GM19452 (cell line): ENCODE measurements around the gene CYP3A4.
"Not testable (repeated sequence)": the region's sequence is repeated elsewhere in the genome, so short reads cannot be mapped to it uniquely, and the experiment has no call there.

ENCODE experiments used
- ATAC-seq: cut with Tn5 transposase; IDR thresholded peaks from one replicate; pipeline ENCODE4 v1.9.1; 2021; ENCODE audit not compliant: unreplicated experiment

CYP3A4 gene

GRCh38 chr7:99729486-99730237 is 54.3 kb downstream of the CYP3A4 start:
- ATAC-seq: no peak

DNA sequence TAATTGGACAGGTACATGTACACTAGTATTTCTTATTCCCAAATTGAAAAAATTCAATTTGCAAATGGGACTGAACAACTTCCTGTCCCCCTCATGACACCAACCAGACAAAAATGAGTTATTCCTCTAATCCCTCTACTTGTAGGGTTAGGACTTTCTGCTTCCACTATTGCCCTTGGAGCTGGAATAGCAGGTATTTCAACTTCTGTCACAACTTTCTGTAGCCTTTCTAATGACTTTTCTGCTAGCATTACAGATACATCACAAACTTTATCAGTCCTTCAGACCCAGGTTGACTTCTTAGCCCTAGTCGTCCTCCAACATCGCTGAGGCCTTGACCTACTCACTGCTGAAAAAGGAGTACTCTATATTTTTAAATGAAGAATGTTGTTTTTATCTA is 55.4 kb downstream of the CYP3A4 start:
- no peak for ATAC-seq

GRCh38 chr7:99723201-99723600 is 60.8 kb downstream of the CYP3A4 start:
- ATAC-seq: not testable (repeated sequence)

- no peak for ATAC-seq
Observed at GRCh38 chr7:99720800-99721595, 63.0 kb downstream of the CYP3A4 start.

DNA sequence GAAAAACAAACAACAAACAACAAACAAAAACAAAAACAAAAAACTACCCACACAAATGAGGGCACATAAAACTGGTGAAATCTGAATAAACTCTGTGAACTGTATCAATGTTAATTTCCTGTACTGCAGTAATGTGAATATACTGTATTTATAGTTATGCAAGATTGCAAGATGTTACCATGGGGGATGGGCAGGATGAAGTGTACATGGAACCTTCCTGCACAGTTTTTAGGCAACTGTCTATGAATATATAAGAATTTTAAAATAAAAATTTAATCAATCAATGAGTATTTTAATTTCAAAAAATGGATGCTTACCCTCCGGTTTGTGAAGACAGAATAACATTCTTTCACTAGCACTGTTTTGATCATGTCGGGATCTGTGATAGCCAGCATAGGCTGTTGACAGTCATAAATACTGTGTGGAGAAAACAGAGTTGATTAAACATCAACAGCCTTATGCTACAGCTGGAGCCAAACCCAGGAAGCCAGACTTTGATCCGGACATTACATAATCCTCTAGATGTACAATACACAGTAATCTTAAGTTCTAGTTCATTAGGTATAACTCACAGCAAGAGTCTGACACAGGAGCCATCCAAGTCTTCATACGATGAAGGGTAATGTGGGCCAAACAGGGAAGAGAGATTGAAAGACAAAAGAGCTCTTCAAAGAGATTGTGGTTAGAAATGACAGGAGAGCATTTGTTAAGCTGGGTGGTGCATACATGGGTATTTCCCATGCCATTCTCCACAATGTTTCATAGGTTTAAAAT is 63.8 kb downstream of the CYP3A4 start:
- no peak for ATAC-seq

- ATAC-seq: no peak
Observed at GRCh38 chr7:99713995-99714570, 69.9 kb downstream of the CYP3A4 start.

GRCh38 chr7:99709838-99710578 is 74.0 kb downstream of the CYP3A4 start:
- no peak for ATAC-seq

GRCh38 chr7:99709260-99709659 is 74.7 kb downstream of the CYP3A4 start:
- ATAC-seq: no peak

DNA sequence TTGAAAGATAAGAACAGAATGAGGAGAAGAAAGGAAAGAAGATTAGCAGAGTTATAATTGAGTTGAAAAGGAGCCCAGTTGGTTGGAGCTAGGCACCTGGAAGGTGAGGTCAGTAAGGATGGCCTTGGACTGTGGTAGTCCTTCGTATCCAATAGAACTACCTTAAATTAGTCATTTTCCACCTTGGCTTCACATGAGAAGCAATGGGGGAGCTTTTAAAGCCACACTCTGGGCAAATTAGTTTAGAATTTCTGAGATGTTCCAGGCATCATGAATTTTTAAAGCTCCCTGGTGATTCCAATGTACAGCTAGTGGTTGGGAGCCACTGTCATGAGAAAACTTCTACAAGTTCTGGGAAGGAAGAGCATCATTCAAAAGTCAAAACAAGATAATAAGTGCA is 76.9 kb downstream of the CYP3A4 start:
- no peak for ATAC-seq
